Measurements from ENCODE around the gene CDCA3. TPM values are rescaled to one million over a fixed set of nuclear protein-coding genes. Genes with fewer than 3 reads are reported as not detected.
"Not testable (repeated sequence)": the region's sequence is repeated elsewhere in the genome, so short reads cannot be mapped to it uniquely, and the experiment has no call there.

The CDCA3 gene
- total and polyA plus RNA-seq, 2 donors (not counting 1 experiment from before 2014, with no cell fraction given): 9.1 to 9.4 TPM

GRCh38 chr12:6888360-6888759 lies 37.3 kb upstream of the CDCA3 start:
- Histone ChIP-seq H3K27ac (ENCODE audit: insufficient read depth, low read length) (no peak overlapping the region), H3K36me3 (ENCODE audit: control insufficient read depth, insufficient read depth, low read length) (peaks cover 8% of the 10 kb centered on the region), H3K9ac (ENCODE audit: insufficient read depth, low read length) (no peak overlapping the region), H2AFZ (ENCODE audit: low read length) (no peak overlapping the region), H3K4me3 (replicated peaks in 1 of 4; ENCODE audit: control extremely low read depth in 1 of 4, insufficient read depth in 1 of 4, low read depth in 3 of 4, low read length in 4 of 4) (no peak overlapping the region), H4K20me1 (ENCODE audit: control insufficient read depth, extremely low read depth, insufficient read depth, low read length) (no peaks in the 10 kb centered on the region), H3K4me2 (ENCODE audit: extremely low read depth, insufficient read depth, low read length) (no peak overlapping the region), H3K27me3 (ENCODE audit: control insufficient read depth, insufficient read depth, low read length) (no peaks in the 10 kb centered on the region), H3K4me1 (ENCODE audit: control insufficient read depth, extremely low read depth, insufficient read depth, low read length) (no peaks in the 10 kb centered on the region), H3K9me3 (ENCODE audit: control insufficient read depth, insufficient read depth, low read depth, low read length) (no peaks in the 10 kb centered on the region), H3K79me2 (ENCODE audit: control insufficient read depth, insufficient read depth, low read length) (no peaks in the 10 kb centered on the region)
- DNase-seq (ENCODE audit: low read depth in 2 of 2): no peak
- TF ChIP-seq CTCF (conservative IDR thresholded peaks at IDR 0.05 in 1 of 2, IDR thresholded peaks at IDR 0.05 in 1 of 2; ENCODE audit: low read depth in 1 of 2, low read length in 2 of 2) (no peak), EZH2 (IDR thresholded peaks at IDR 0.05; ENCODE audit: low read length, missing control alignments) (no peak)

GRCh38 chr12:6887460-6887859 lies 36.4 kb upstream of the CDCA3 start:
- Histone ChIP-seq H3K36me3 (ENCODE audit: control insufficient read depth, insufficient read depth, low read length) (peaks cover 8% of the 10 kb centered on the region), H3K27me3 (ENCODE audit: control insufficient read depth, insufficient read depth, low read length) (no peaks in the 10 kb centered on the region), H4K20me1 (ENCODE audit: control insufficient read depth, extremely low read depth, insufficient read depth, low read length) (no peaks in the 10 kb centered on the region), H3K4me1 (ENCODE audit: control insufficient read depth, extremely low read depth, insufficient read depth, low read length) (no peaks in the 10 kb centered on the region), H3K79me2 (ENCODE audit: control insufficient read depth, insufficient read depth, low read length) (no peaks in the 10 kb centered on the region), H2AFZ (ENCODE audit: low read length) (no peak overlapping the region), H3K27ac (ENCODE audit: insufficient read depth, low read length) (no peak overlapping the region), H3K4me2 (ENCODE audit: extremely low read depth, insufficient read depth, low read length) (no peak overlapping the region), H3K9me3 (ENCODE audit: control insufficient read depth, insufficient read depth, low read depth, low read length) (no peaks in the 10 kb centered on the region), H3K4me3 (replicated peaks in 1 of 4; ENCODE audit: control extremely low read depth in 1 of 4, insufficient read depth in 1 of 4, low read depth in 3 of 4, low read length in 4 of 4) (no peak overlapping the region), H3K9ac (ENCODE audit: insufficient read depth, low read length) (no peak overlapping the region)
- no peak for DNase-seq (ENCODE audit: low read depth in 2 of 2)
- TF ChIP-seq EZH2 (IDR thresholded peaks at IDR 0.05; ENCODE audit: low read length, missing control alignments) (no peak), CTCF (conservative IDR thresholded peaks at IDR 0.05 in 1 of 2, IDR thresholded peaks at IDR 0.05 in 1 of 2; ENCODE audit: low read depth in 1 of 2, low read length in 2 of 2) (no peak)

- H3K4me3 ChIP-seq (replicated peaks in 1 of 4; ENCODE audit: control extremely low read depth in 1 of 4, insufficient read depth in 1 of 4, low read depth in 3 of 4, low read length in 4 of 4); H3K27me3 ChIP-seq (ENCODE audit: control insufficient read depth, insufficient read depth, low read length); H3K9ac ChIP-seq (ENCODE audit: insufficient read depth, low read length); H3K4me2 ChIP-seq (ENCODE audit: extremely low read depth, insufficient read depth, low read length); H3K79me2 ChIP-seq (ENCODE audit: control insufficient read depth, insufficient read depth, low read length); H2AFZ ChIP-seq (ENCODE audit: low read length); H3K27ac ChIP-seq (ENCODE audit: insufficient read depth, low read length); H3K4me1 ChIP-seq (ENCODE audit: control insufficient read depth, extremely low read depth, insufficient read depth, low read length); H3K9me3 ChIP-seq (ENCODE audit: control insufficient read depth, insufficient read depth, low read depth, low read length); DNase-seq (ENCODE audit: low read depth in 2 of 2); H3K36me3 ChIP-seq (ENCODE audit: control insufficient read depth, insufficient read depth, low read length); H4K20me1 ChIP-seq (ENCODE audit: control insufficient read depth, extremely low read depth, insufficient read depth, low read length): not testable (repeated sequence)
Measured at GRCh38 chr12:6886206-6886999, 35.3 kb upstream of the CDCA3 start.
